ENCODE measurements around the gene HNRNPA1L2. TPM values are rescaled to one million over a fixed set of nuclear protein-coding genes. Genes with fewer than 3 reads are reported as not detected.
"Not testable (repeated sequence)": the region's sequence is repeated elsewhere in the genome, so short reads cannot be mapped to it uniquely, and the experiment has no call there.

Gene HNRNPA1L2
- total and polyA plus RNA-seq, 9 donors, result 4.3 to 13.0 (median 9.6) TPM

GRCh38 chr13:52669677-52670076, 27.4 kb downstream of the HNRNPA1L2 start:
- Histone ChIP-seq H3K27ac (ENCODE audit: low read length) (no peak overlapping the region), H3K4me1 (ENCODE audit: control insufficient read depth, insufficient read depth, low read length) (no peaks in the 10 kb centered on the region), H3K27me3 (ENCODE audit: control insufficient read depth, insufficient read depth, low read length) (no peaks in the 10 kb centered on the region), H3K4me3 (ENCODE audit: low read length) (no peak overlapping the region), H3K36me3 (ENCODE audit: control insufficient read depth, insufficient read depth, low read length) (peaks cover 10% of the 10 kb centered on the region), H3K9me3 (replicated peaks; ENCODE audit: control insufficient read depth, low read depth, low read length) (no peaks in the 10 kb centered on the region)
- no peak for DNase-seq
- WGBS (ENCODE audit: insufficient coverage), result no CpG with 5 or more reads among the region's 2 CpGs

- no peak overlapping the region for H3K27ac ChIP-seq (ENCODE audit: low read length)
- no peaks in the 10 kb centered on the region for H3K4me1 ChIP-seq (ENCODE audit: control insufficient read depth, insufficient read depth, low read length)
- DNase-seq, result no peak
- H3K27me3 ChIP-seq (ENCODE audit: control insufficient read depth, insufficient read depth, low read length), result no peaks in the 10 kb centered on the region
- no peak overlapping the region for H3K4me3 ChIP-seq (ENCODE audit: low read length)
- WGBS (ENCODE audit: insufficient coverage), result 100% methylated on average over 1 of the region's 8 CpGs
- H3K36me3 ChIP-seq (ENCODE audit: control insufficient read depth, insufficient read depth, low read length), result peaks cover 13% of the 10 kb centered on the region
- no peaks in the 10 kb centered on the region for H3K9me3 ChIP-seq (replicated peaks; ENCODE audit: control insufficient read depth, low read depth, low read length)
Measured at GRCh38 chr13:52670726-52671125, 28.5 kb downstream of the HNRNPA1L2 start.

- WGBS (ENCODE audit: insufficient coverage), result no CpG with 5 or more reads among the region's 1 CpG
- H3K27ac ChIP-seq (ENCODE audit: low read length), result no peak overlapping the region
- peaks cover 12% of the 10 kb centered on the region for H3K36me3 ChIP-seq (ENCODE audit: control insufficient read depth, insufficient read depth, low read length)
- H3K4me1 ChIP-seq (ENCODE audit: control insufficient read depth, insufficient read depth, low read length), result no peaks in the 10 kb centered on the region
- no peaks in the 10 kb centered on the region for H3K9me3 ChIP-seq (replicated peaks; ENCODE audit: control insufficient read depth, low read depth, low read length)
- H3K4me3 ChIP-seq (ENCODE audit: low read length), result no peak overlapping the region
- DNase-seq, result no peak
- no peaks in the 10 kb centered on the region for H3K27me3 ChIP-seq (ENCODE audit: control insufficient read depth, insufficient read depth, low read length)
Measured at GRCh38 chr13:52673465-52673864, 31.2 kb downstream of the HNRNPA1L2 start.

GRCh38 chr13:52677823-52678222, 35.6 kb downstream of the HNRNPA1L2 start:
- Histone ChIP-seq H3K4me3 (ENCODE audit: low read length) (no peak overlapping the region), H3K36me3 (ENCODE audit: control insufficient read depth, insufficient read depth, low read length) (peaks cover 24% of the 10 kb centered on the region), H3K9me3 (replicated peaks; ENCODE audit: control insufficient read depth, low read depth, low read length) (no peaks in the 10 kb centered on the region), H3K27ac (ENCODE audit: low read length) (no peak overlapping the region), H3K27me3 (ENCODE audit: control insufficient read depth, insufficient read depth, low read length) (no peaks in the 10 kb centered on the region), H3K4me1 (ENCODE audit: control insufficient read depth, insufficient read depth, low read length) (no peaks in the 10 kb centered on the region)
- WGBS (ENCODE audit: insufficient coverage), result no CpG with 5 or more reads among the region's 1 CpG
- no peak for DNase-seq

- not testable (repeated sequence) for DNase-seq; H3K9me3 ChIP-seq (replicated peaks; ENCODE audit: control insufficient read depth, low read depth, low read length); H3K4me1 ChIP-seq (ENCODE audit: control insufficient read depth, insufficient read depth, low read length); H3K4me3 ChIP-seq (ENCODE audit: low read length); H3K27me3 ChIP-seq (ENCODE audit: control insufficient read depth, insufficient read depth, low read length); H3K27ac ChIP-seq (ENCODE audit: low read length)
- H3K36me3 ChIP-seq (ENCODE audit: control insufficient read depth, insufficient read depth, low read length), result peaks cover 26% of the 10 kb centered on the region
- no CpG with 5 or more reads among the region's 9 CpGs for WGBS (ENCODE audit: insufficient coverage)
Measured at GRCh38 chr13:52685806-52686205, 43.6 kb downstream of the HNRNPA1L2 start.

- Histone ChIP-seq H3K4me3 (ENCODE audit: low read length) (no peak overlapping the region), H3K4me1 (ENCODE audit: control insufficient read depth, insufficient read depth, low read length) (no peaks in the 10 kb centered on the region), H3K27ac (ENCODE audit: low read length) (no peak overlapping the region), H3K27me3 (ENCODE audit: control insufficient read depth, insufficient read depth, low read length) (no peaks in the 10 kb centered on the region), H3K9me3 (replicated peaks; ENCODE audit: control insufficient read depth, low read depth, low read length) (no peaks in the 10 kb centered on the region), H3K36me3 (ENCODE audit: control insufficient read depth, insufficient read depth, low read length) (peaks cover 24% of the 10 kb centered on the region)
- no peak for DNase-seq
- WGBS (ENCODE audit: insufficient coverage), result no CpG with 5 or more reads among the region's 4 CpGs
Measured at GRCh38 chr13:52686376-52686775, 44.1 kb downstream of the HNRNPA1L2 start.

Other genes starting within 250 kb of the HNRNPA1L2 start
- gene THSD1, start 236.3 kb upstream of the HNRNPA1L2 start, total RNA-seq, result 20.7 TPM
- gene THSD1, start 236.3 kb upstream of the HNRNPA1L2 start, polyA plus RNA-seq (ENCODE audit: insufficient read depth in 1 of 8, insufficient read length in 8 of 8, low replicate concordance in 1 of 8), result 10 to 100 TPM; 18.3 to 21.9 (median 19.6) TPM
- gene VPS36, start 191.8 kb upstream of the HNRNPA1L2 start, total RNA-seq, result 35.9 TPM
- 10 to 100 TPM; 35.4 to 54.0 (median 40.9) TPM for gene VPS36, start 191.8 kb upstream of the HNRNPA1L2 start, polyA plus RNA-seq (ENCODE audit: insufficient read depth in 1 of 8, insufficient read length in 8 of 8, low replicate concordance in 1 of 8)
- 20.3 TPM for gene CKAP2, start 187.0 kb upstream of the HNRNPA1L2 start, total RNA-seq
- 10 to 100 TPM; 21.4 to 42.4 (median 37.4) TPM for gene CKAP2, start 187.0 kb upstream of the HNRNPA1L2 start, polyA plus RNA-seq (ENCODE audit: insufficient read depth in 1 of 8, insufficient read length in 8 of 8, low replicate concordance in 1 of 8)
- 33.6 TPM for gene SUGT1, start 10.4 kb downstream of the HNRNPA1L2 start, total RNA-seq
- gene SUGT1, start 10.4 kb downstream of the HNRNPA1L2 start, polyA plus RNA-seq (ENCODE audit: insufficient read depth in 1 of 8, insufficient read length in 8 of 8, low replicate concordance in 1 of 8), result 10 to 100 TPM; 34.1 to 42.7 (median 36.3) TPM
- gene CNMD, start 97.4 kb downstream of the HNRNPA1L2 start, total RNA-seq, result 0.66 TPM
- 1 to 10 TPM in 2 of 8 donors, under 1 TPM in 6; 0.36 to 1.1 (median 0.61) TPM for gene CNMD, start 97.4 kb downstream of the HNRNPA1L2 start, polyA plus RNA-seq (ENCODE audit: insufficient read depth in 1 of 8, insufficient read length in 8 of 8, low replicate concordance in 1 of 8)
- 0.44 TPM for gene PCDH8, start 206.2 kb downstream of the HNRNPA1L2 start, total RNA-seq
- gene PCDH8, start 206.2 kb downstream of the HNRNPA1L2 start, polyA plus RNA-seq (ENCODE audit: insufficient read depth in 1 of 8, insufficient read length in 8 of 8, low replicate concordance in 1 of 8), result 1 to 10 TPM in 4 of 8 donors, under 1 TPM in 4; 0.44 to 2.2 (median 0.90) TPM

Measured in muscle of leg (tissue), 11 donors.